ENCODE data around the gene HDHD3.
"Not testable (repeated sequence)": the region's sequence is repeated elsewhere in the genome, so short reads cannot be mapped to it uniquely, and the experiment has no call there.

The HDHD3 gene

DNA sequence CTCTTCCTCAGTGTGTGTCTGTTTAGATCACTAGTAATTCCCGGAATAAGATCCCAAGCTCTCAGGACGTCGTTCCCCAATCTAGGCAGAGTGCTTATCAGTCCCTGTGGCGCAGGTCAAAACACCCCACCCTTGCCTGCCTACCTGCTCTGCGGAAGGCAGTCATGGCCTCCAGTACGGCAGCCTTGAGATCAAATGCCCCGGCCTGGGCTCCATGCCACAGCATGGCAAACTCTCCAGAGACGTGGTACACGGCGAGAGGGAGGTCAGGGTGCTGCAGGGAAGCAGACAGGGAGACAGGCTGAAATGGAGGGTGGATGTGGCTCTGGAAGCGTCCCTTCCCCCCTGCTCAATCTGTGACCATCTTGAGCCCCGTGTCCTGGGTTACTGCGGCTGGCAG, 12.0 kb upstream of the HDHD3 start:
- FAIRE-seq: no peak

DNA sequence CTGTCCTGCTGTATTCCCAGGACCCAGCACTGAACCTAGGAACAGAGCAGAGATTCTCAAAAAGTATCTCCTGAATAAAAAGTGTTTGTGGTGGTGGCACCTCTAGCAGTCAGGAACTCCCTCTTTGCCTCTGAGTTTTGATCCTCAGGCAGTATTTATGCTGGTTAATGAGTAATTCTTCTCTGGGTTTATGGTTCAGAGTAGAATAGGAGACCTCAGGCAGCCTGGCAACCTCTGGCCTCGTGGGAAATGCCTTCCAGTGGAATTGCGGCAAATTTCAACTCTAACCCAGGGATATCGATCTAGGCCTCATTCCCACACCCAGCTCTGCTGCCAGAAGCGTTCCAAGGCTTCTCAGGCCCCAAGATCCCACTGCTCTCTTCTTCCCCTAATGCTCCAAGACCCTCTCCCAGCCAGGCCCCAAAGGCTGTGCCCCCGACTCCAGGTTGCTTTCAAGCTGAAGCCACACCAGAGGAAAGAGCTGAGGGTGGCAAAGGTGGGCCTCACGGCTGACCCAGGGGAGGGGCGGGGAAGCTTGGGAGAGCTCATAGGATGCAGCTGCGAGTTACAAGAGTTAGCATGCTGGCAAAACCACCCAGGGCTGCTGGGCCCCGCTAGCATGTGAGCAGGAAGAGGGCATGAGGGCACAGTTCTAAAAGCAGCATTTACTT, 10.9 kb upstream of the HDHD3 start:
- FAIRE-seq: no peak

DNA sequence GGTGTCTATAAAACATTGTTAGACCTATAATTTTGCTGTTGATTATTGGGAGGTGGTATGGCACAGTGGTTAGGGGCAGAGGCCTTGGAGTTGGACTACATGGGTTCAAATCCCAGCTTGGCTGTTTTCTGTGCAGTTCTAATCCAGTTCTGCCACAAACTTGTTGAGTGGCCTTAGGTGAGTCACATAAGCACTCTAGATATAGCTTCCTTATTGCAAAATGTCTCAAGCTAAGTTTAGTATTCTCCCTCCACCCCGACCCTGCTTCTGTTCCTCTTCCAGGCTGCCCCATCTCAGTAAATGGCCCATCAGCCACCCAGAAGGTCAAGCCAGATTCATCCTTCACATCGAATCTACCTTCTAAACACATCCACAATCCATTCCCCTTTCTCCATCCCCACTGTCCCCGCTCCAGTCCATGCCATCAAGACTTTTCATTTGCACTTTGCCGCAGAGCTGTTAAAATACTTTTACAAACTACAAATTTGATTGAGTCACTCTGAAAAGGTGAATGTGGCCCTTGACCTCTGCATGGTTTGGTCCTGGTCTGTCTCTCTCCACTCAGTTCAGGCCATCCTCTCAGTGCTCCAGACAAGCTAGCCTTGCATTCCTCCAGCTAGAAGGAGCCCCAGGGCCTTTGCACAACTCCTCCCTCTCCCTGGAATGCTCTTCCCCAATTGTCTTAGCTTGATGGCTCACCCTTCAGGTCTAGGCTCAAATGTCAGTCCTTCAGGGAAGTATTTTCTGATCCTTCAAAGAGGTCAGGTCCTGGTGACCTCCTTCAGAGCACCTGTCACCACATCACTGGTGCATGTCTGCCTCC, 10.0 kb upstream of the HDHD3 start:
- FAIRE-seq: no peak

DNA sequence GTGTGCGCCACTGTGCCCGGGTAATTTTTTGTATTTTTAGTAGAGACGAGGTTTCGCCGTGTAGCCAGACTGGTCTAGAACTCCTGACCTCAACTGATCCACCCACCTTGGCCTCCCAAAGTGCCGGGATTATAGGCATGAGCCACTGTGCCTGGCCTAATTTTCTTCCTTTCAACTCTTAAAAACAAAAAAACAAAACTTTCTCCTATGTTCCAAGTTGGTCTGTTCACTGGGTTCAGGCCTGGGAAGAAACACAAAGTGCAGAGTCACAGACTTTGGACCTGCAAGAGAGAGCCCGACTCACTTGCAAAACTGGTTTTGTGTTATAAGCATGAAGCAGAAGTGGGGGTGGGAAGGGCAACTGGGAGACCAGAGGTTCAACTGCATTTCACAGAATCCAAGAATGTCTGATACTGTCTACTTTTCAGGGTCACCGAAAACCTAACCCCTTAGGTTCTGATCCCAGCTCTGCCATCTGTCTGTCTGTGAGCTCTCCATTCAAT, 5.2 kb upstream of the HDHD3 start:
- FAIRE-seq: no peak

DNA sequence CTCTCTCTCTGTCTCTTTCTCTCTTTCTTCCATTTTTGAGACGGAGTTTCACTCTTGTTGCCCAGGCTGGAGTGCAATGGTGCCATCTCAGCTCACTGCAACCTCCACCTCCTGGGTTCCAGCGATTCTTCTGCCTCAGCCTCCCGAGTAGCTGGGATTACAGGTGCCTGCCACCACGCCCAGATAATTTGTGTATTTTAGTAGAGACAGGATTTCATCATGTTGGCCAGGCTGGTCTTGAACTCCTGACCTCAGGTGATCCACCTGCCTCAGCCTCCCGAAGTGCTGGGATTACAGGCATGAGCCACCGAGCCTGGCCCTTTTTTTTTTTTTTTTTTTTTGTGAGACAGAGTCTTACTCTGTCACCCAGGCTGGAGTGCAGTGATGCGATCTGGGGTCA, 4.7 kb upstream of the HDHD3 start:
- not testable (repeated sequence) for FAIRE-seq

DNA sequence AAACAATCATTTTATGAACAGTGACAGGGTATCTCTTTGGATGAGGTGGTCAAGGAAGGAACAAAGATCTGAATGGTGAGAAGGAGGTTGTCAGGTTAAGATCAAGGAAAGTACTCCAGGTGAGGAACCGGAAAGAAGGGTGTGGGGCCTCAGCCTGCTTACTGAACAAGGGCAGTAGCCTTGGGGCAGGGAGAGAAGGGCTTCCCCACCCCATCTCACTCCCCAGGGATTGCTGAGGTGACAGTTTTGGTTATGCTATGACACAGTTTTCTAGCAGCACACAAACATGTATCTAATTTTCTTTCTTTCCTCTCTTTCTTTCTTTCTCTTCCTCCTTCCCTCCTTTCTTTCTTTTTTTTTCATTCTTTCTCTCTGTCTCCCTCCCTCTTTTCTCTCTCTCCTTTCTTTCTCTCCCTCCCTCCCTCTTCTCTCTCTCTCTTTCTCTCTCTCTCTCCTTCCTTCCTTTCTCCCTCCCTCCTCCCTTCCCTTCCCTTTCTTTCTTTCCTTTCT, 4.1 kb upstream of the HDHD3 start:
- FAIRE-seq: no peak

DNA sequence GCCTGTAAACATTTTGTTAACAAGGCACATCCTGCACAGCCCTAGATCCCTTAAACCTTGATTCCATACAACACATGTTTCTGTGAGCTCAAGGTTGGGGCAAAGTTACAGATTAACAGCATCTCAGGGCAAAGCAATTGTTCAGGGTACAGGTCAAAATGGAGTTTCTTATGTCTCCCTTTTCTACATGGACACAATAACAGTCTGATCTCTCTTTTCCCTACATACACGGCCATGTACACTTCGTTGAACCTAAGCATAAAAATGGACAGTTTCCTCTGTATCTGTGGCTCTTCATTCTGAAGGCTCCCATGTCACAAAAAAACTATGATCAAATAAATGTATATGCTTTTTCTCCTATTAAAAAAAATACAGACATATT, 3.0 kb upstream of the HDHD3 start:
- FAIRE-seq: not testable (repeated sequence)

DNA sequence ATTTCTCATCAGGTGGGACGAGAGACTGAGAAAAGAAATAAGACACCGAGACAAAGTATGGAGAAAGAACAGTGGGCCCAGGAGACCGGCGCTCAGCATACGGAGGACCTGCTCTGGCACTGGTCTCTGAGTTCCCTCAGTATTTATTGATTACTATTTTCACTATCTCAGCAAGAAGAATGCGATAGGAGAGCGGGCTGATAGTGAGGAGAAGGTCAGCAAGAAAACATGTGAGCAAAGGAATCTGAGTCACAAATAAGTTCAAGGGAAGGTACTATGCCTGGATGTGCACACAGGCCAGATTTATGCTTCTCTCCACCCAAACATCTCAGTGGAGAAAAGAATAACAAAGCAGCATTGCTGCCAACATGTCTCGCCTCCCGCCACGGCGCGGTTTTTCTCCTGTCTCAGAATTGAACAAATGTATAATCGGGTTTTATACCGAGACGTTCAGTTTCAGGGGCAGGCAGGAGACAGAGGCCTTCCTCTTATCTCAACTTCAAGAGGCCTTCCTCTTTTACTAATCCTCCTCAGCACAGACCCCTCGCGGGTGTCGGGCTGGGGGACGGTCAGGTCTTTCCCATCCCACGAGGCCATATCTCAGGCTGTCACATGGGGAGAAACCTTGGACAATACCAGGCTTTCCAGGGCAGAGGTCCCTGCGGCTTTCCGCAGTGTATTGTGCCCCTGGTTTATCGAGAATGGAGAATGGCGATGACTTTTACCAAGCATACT, 2.5 kb upstream of the HDHD3 start:
- FAIRE-seq: not testable (repeated sequence)

DNA sequence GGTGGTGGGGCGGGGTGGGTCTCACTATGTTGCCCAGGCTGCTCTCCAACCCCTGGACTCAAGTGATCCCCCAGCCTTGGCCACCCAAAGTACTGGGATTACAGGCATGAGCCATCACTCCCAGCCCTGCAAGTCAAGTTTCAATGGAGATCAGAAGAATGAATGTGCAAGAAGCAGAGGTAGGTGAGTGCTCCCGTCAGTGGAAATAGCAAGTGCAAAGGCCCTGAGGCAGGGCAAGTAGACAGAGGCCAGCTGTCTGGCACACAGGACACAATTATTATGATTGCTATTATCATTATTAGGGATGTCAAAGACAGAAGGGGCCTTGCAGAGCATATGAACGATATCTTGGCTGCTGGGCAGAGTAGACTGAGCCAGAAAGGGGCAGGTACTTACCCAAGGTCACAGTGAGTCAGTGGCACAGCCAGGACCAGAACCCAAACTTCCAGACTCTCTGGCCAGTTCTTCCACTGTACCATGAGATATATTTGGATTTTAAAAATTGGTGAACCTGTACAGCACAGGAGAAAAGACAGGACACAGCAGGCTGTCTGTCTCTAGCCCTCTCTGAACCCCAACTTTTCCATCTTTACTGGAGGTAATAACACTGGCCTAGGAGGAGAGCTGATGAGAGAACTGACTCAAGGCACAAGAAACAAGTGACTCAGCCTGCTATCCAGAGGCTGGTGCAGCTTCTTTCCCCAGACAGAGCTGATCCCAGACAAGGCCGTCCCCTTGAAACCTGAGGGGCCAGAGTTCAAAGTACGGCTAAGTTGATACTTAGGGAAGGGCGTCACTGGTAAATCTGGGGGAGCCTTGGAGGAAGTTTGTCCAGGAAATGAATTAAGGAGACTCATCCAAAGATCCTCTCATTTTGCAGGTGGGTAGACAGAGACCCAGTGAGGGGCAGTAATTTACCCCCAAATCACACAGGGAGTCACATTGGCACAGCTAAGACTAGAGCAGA, 1.4 kb downstream of the HDHD3 start:
- no peak for FAIRE-seq

DNA sequence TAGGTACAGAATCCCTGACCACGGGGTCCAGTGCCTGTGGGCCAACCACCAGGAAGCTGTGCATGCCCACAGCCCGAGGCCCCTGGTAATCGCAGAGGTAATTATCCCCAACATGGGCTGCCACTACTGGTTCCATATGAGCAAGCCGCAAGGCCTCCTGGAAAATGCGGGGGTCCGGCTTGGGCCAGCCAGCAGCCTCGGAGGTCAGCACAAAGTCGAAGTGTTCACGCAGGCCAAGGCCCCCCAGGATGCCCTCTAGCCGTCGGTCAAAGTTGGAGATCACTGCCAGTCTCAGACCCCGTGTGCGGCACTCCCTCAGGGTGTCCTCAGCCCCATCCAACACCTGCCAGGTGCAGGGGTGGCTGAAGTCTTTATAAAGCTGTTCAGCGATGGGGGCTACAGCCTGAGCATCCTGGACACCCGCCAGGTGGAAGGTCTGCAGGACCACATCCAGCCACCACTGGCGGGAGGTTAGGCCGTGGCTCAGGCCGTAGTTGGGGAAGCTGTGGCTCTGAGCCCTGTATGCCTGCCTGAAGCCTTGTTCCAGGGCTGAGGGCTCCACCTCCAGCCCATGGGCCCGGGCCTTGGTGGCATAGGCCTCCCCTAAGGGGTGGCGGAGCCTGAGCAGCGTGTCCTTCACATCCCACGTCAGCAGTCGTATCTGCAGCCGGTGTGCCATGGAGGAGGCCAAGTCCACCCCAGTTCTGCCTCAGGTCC, 3.0 kb downstream of the HDHD3 start:
- FAIRE-seq: no peak

DNA sequence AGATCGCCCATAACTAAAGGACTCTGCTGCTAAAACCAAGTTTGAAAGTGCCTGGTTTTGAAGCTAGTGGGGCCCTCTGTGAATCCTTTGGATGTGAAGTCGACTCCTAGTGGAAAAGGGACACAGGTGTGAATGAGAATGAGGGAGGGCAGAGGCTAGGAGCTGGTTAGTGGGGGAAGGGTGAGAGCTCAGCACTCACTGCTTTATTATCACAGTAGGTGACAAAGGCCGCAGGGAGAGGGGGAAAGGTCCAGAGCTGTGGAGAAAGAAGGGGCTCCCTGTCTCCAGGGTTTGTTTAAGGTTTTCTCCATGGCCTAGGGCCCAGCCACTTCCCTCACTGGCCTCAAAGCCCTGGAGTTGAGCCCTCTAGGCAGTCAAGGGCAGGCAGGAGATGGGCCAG, 3.5 kb downstream of the HDHD3 start:
- no peak for FAIRE-seq

DNA sequence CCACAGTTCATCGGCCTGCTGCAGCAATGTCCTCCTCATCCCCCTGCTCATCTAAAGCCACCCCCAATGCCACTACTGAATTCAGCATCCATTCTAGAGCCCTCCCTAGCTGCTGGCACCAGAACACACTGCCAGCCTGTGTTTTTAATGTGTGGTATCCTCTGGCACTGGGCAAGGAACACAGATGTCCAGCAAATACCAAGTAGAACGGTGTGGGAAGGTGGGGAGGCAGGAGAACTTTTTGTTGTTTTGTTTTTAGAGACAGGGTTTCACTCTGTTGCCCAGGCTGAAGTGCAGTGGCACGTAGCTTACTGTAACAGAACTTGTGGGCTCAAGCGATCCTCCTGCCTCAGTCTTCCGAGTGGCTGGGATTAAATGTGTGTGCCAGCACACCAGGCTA, 4.7 kb downstream of the HDHD3 start:
- FAIRE-seq: no peak

DNA sequence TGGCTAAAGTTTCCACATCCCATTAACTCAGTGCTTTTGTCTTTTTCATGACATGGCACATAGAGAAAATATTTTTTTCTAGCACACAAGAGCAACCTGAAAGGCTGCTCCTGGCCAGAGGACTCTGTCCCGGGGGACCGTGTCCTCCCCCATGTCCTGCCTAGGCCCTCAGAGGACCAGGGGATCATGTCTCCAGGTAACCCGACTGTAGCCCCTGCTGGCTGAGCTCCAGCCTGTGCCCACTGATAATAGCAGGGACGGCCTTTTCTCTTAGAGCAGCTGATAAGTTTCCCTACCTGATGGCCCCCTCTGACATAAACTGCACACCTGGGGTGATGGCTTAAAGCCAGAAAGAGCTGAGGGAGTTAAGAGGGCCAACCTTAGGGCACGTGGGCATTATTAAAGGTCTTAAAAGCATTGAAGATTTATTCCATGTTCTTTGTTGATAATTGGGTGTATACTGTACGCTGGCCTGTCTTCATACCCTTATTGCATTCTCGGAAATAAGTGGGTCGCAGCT, 5.9 kb downstream of the HDHD3 start:
- FAIRE-seq: no peak

DNA sequence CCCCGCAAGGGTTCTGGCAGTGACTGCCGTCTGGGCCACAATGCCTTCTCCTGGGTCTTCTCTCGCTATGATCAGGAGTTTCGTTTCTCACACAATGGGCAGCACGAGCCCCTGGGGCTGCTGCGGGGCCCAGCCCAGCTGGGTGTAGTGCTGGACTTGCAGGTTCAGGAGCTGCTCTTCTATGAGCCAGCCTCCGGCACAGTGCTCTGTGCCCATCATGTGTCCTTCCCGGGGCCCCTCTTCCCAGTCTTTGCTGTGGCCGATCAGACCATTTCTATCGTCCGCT, 7.0 kb downstream of the HDHD3 start:
- FAIRE-seq: no peak

DNA sequence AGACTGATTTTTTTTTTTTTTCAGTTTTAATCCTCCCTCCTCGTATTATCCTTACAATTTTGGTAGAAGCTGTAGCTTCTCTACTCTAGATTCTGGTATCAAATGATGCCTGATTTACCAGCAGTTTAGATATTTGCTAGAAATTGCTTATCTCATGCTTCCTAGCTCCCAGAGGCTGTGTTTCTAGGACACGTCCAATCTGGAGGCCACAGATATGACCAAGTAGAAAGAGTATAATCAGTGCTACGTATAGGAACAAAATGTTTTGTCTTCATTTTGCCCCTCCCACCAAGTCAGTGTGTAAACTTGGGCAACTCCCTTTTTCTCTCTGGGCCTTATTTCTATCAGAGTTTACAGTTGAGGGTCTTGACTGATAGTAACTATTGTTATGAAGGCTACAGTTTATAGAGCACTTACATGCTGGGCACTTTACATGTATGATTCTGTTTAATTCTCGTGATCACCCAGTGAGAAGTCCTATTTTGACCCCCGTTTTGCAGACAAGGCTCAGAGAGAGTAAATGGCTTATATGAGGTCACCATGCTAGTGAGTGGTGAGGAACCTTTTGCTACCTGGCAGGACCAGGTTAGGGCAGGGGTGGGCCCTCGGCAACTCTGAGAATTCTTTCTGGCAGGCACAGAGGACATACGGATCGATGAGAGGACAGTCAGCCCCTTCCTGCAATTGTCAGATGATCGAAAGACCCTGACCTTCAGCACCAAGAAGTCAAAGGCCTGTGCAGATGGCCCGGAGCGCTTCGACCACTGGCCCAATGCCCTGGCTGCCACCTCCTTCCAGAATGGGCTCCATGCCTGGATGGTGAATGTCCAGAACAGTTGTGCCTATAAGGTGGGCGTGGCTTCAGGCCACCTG, 7.6 kb downstream of the HDHD3 start:
- no peak for FAIRE-seq

DNA sequence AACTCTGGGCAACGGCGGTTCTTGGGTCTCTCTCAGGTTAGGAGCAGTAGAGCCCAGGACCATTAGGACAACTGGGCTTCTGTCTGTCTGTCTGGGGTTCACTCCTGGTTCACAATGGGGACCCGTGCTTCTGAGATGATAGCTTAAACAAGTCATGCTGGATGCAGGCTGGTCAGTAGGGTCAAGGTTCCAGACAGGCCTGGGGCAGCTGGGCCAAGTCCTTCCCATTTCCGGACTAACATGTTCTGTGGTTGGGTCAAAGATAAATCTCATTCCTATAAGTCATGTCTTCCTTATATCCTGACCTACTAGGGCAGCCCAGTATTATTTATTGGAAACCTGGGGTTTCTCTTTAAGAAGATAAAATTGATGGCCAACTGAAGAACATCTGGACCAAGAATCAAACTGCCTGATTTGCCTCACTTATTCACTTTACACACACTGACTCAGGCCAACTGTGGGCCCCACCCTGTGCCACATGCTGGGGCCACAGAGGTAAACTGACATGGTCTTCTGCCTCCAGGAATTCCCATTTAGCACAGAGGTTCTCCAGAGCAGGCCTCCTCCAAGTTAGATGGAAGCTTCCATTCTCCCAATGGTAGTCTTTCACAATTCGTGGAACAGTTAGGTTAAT, 8.3 kb downstream of the HDHD3 start:
- no peak for FAIRE-seq

DNA sequence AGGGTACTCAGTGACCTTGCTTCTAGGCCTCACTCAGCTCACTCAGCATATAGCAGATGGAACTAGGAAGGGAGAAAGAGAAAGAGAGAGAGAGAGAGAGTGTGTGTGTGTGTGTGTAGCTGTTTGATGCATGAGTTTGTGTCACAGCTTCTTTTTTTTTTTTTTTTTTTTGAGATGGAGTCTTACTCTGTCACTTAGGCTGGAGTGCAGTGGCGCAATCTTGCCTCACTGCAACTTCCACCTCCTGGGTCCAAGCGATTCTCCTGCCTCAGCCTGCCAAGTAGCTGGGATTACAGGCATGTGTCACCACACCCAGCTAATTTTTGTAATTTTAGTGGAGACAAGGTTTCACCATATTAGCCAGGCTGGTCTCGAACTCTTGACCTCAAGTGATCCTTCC, 11.1 kb downstream of the HDHD3 start:
- FAIRE-seq: not testable (repeated sequence)

DNA sequence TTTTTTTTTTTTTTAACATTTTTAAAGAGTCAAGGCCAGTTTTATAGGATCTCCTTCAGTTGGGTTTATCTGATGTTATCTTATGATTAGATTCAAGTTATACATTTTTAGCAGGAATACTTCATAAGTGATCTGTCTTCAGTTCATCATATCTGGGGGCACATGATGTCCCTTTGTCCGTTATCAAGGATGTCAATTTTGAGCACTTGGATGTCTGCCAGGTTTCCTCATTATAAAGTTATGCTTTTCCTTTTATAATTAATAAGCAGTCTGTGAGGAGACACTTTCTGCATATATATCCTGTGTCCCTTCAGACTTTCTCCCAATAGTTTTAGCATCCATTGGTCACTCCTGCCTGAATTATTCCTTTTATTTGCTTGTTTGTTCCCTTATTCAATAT, 11.8 kb downstream of the HDHD3 start:
- no peak for FAIRE-seq

DNA sequence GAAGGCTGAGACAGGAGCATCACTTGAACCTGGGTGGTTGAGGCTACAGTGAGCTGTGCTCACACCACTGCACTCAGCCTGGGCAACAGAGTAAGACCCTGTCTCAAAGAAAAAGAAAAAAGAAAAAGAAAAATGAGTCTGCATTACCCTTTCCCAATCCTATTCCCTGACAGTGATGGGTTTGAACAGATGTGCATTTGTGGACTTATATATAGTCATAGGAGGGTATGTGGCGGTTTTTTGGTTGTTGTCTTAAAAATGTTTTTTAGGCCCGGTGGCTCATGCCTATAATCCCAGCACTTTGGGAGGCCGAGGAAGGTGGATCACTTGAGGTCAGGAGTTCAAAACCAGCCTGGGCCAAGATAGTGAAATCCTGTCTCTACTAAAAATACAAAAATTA, 13.4 kb downstream of the HDHD3 start:
- no peak for FAIRE-seq

Data from colon (tissue), 2 donors.